SH-SY5Y (cell line): Measurements from ENCODE around the gene COG3.

Experiments used
- GATA2 ChIP-seq: IDR thresholded peaks from 2 replicates; pipeline ENCODE4 v1.6.1; 2011; ENCODE audit warnings: mild to moderate bottlenecking, low read depth, low read length
- GATA3 ChIP-seq: IDR thresholded peaks from 2 replicates; pipeline ENCODE4 v1.6.1; 2011; ENCODE audit warnings: low read depth, mild to moderate bottlenecking, low read length, moderate library complexity

- TF ChIP-seq GATA2, result no peak
- no peak for TF ChIP-seq GATA3
Measured at GRCh38 chr13:45534604-45535003, 69.9 kb downstream of the COG3 start.
